K562 (cell line): ENCODE data around the gene RNU11. TPM values are rescaled to one million over a fixed set of nuclear protein-coding genes. Genes with fewer than 3 reads are reported as not detected.
"Not testable (repeated sequence)": the region's sequence is repeated elsewhere in the genome, so short reads cannot be mapped to it uniquely, and the experiment has no call there.

Experiments used
- ATAC-seq: fragments of 200-7000 bp; cut with Tn5 transposase; 3 replicates; pipeline ENCODE4 v1.9.1; 2020; ENCODE audit warnings: moderate library complexity
- BruUV-seq: library from RNA; stranded (reverse); fragments of 400-500 nt; replicated peaks from 2 replicates; lab custom pipeline; 2021; lab: Mats Ljungman, UMichigan
- CTCF ChIA-PET: fragments of 300-600 bp; formaldehyde crosslinking; extraction: SDS; loops from one replicate; lab custom pipeline; 2021; ENCODE audit warnings: low intra/inter-chr PET ratio; lab: Yijun Ruan, JAX
- POLR2A ChIA-PET: fragments of 300-600, 350-650 bp; sonication (Branson Sonifier 250); formaldehyde crosslinking; extraction: SDS; loops from one replicate; lab custom pipeline; 2021; ENCODE audit warnings: antibody characterized with exemption, inconsistent platforms; lab: Yijun Ruan, JAX
- DNase-seq, 4 experiments: peaks; one replicate each; pipeline versions ENCODE4 v3.0.0 to v3.0.0-alpha.2; 2011 to 2018; ENCODE audit warnings: low spot score in 3 of 4, mixed read lengths in 3 of 4; ENCODE audit errors: extremely low read depth in 1 of 4
- FAIRE-seq: peaks from 2 replicates; lab custom pipeline; 2011; peaks lifted over from hg19 to GRCh38; lab: Jason Lieb, UNC
- H2AFZ ChIP-seq: 2 replicates; pipeline ENCODE4 v1.6.0; 2011; ENCODE audit warnings: low read depth, low read length, control low read depth, inconsistent platforms
- H3K27ac ChIP-seq: fragments of 200-600 bp; 3 replicates; pipeline ENCODE4 v1.8.0; 2011; ENCODE audit warnings: low read depth, mild to moderate bottlenecking, control low read depth, inconsistent platforms, low read length, moderate library complexity, mixed read lengths; ENCODE audit errors: extremely low read depth
- H3K27me3 ChIP-seq, 2 experiments: fragments of 300-600 bp in 1 of 2; 2 replicates in 1 of 2; 3 replicates in 1 of 2; pipeline versions ENCODE4 v1.6.0 to v1.8.0; 2011; ENCODE audit warnings: inconsistent platforms in 2 of 2, low read length in 2 of 2, mild to moderate bottlenecking in 1 of 2, mixed read lengths in 1 of 2, moderate library complexity in 1 of 2; ENCODE audit not compliant: control insufficient read depth in 2 of 2, insufficient read depth in 2 of 2
- H3K36me3 ChIP-seq: fragments of 300-600 bp; 3 replicates; pipeline ENCODE4 v1.8.0; 2011; ENCODE audit warnings: mild to moderate bottlenecking, low read length, inconsistent platforms; ENCODE audit not compliant: control insufficient read depth, insufficient read depth
- H3K4me1 ChIP-seq, 2 experiments: fragments of 200-600 bp in 1 of 2; replicated peaks in 1 of 2; 2 replicates in 1 of 2; 3 replicates in 1 of 2; pipeline versions ENCODE4 v1.5.1 to v1.8.0; 2011; ENCODE audit warnings: inconsistent platforms in 2 of 2, low read length in 2 of 2, mild to moderate bottlenecking in 1 of 2, mixed read lengths in 1 of 2, moderate library complexity in 1 of 2; ENCODE audit not compliant: control insufficient read depth in 2 of 2, insufficient read depth in 2 of 2
- H3K4me2 ChIP-seq: 2 replicates; pipeline ENCODE4 v1.6.1; 2011; ENCODE audit warnings: low read length, control low read depth, inconsistent platforms, mixed read lengths; ENCODE audit not compliant: insufficient read depth
- H3K4me3 ChIP-seq: fragments of 200-600 bp; sonication (generic), shearing (Covaris generic); 2 replicates; pipeline ENCODE4 v1.5.1; 2016; ENCODE audit warnings: control low read depth, inconsistent platforms
- H3K79me2 ChIP-seq: fragments of 200-600 bp; 3 replicates; pipeline ENCODE4 v1.8.0; 2011; ENCODE audit warnings: low read length, inconsistent platforms; ENCODE audit not compliant: control insufficient read depth, insufficient read depth
- H3K9ac ChIP-seq, 2 experiments: 2 replicates each; pipeline versions ENCODE4 v1.6.0 to v1.6.1; 2011; ENCODE audit warnings: low read depth in 2 of 2, low read length in 2 of 2, control low read depth in 1 of 2, inconsistent platforms in 1 of 2, mild to moderate bottlenecking in 1 of 2, mixed read lengths in 1 of 2; ENCODE audit not compliant: insufficient read depth in 1 of 2
- H3K9me1 ChIP-seq: one replicate; pipeline ENCODE4 v1.6.0; 2011; ENCODE audit warnings: inconsistent platforms, mild to moderate bottlenecking, low read length, moderate library complexity; ENCODE audit not compliant: control insufficient read depth, insufficient read depth
- H3K9me3 ChIP-seq: replicated peaks from 2 replicates; pipeline ENCODE4 v1.5.1; 2011; ENCODE audit warnings: low read depth, low read length, inconsistent platforms; ENCODE audit not compliant: control insufficient read depth, insufficient read depth
- H4K20me1 ChIP-seq: replicated peaks from 2 replicates; pipeline ENCODE4 v1.6.1; 2011; ENCODE audit warnings: low read length, inconsistent platforms, mixed read lengths; ENCODE audit not compliant: control insufficient read depth, insufficient read depth
- KLF16 ChIP-seq: IDR thresholded peaks from 2 replicates; pipeline ENCODE4 v1.6.1; 2016; ENCODE audit warnings: antibody characterized with exemption
- NFATC3 ChIP-seq: fragments of 450-650 bp; IDR thresholded peaks from 2 replicates; pipeline ENCODE4 v1.6.1; 2017; ENCODE audit warnings: mild to moderate bottlenecking
- RAD21 ChIP-seq, 2 experiments: fragments of 250-450 bp in 1 of 2; fragments of 450-650 bp in 1 of 2; sonication (Bioruptor Pico) in 1 of 2; formaldehyde crosslinking in 1 of 2; IDR thresholded peaks in 1 of 2; conservative IDR thresholded peaks in 1 of 2; 2 replicates each; pipeline versions ENCODE4 v1.4.0 to v1.8.0; 2020 to 2022; ENCODE audit warnings: mild to moderate bottlenecking in 2 of 2, moderate library complexity in 1 of 2
- WGBS: fragments of 100-300 bp; shearing (Covaris generic); methylation state at CpG from one replicate; pipeline ENCODE4 v1.1.6; 2016; ENCODE audit warnings: low coverage, mixed read lengths; ENCODE audit not compliant: insufficient coverage; ENCODE audit errors: missing lambda C conversion rate; 5-methylcytosine and 5-hydroxymethylcytosine counted together
- in situ Hi-C: fragments of 300-500 bp; cut with MboI; formaldehyde crosslinking; loops from 4 replicates; pipeline ENCODE4 v1.15.0; 2018; ENCODE audit warnings: inconsistent platforms, mixed read lengths
- intact Hi-C: fragments of 100-400 bp; cut with micrococcal nuclease; formaldehyde crosslinking; loops from 2 replicates; pipeline ENCODE4 v1.14.2; 2022
- polyA plus RNA-seq, 8 experiments: library from polyadenylated mRNA; depleted of rRNA in 4 of 8; stranded (reverse) in 5 of 8; unstranded in 3 of 8; fragments of >200 nt; fragmentation: Nextera tagmentation in 2 of 8; fragmentation: Illumina TruSeq in 1 of 8; extraction: Ambion mirVana in 2 of 8; extraction: Trizol in 1 of 8; gene quantifications; 2 replicates each; pipeline versions ENCODE4 v1.2.1 to v1.2.3, GENCODE V29; 2011 to 2014; ENCODE audit warnings: inconsistent platforms in 1 of 8, missing spikeins in 1 of 8
- total RNA-seq, 7 experiments: library from RNA; depleted of rRNA in 6 of 7; stranded (reverse); fragments of >200 nt in 6 of 7; fragmentation: Illumina TruSeq in 2 of 7; extraction: Trizol in 2 of 7; gene quantifications; 2 replicates each; pipeline versions ENCODE4 v1.2.1 to v1.2.3, GENCODE V29; 2011 to 2021; ENCODE audit warnings: low replicate concordance in 1 of 7
- TF ChIP-seq, protein P1 (sequence below): IDR thresholded peaks from 3 replicates; pipeline ENCODE4 v1.6.1; 2011; ENCODE audit warnings: borderline replicate concordance, mild to moderate bottlenecking, moderate library complexity; ENCODE audit not compliant: insufficient read length; ENCODE audit errors: extremely low read depth

RNU11 gene
- total and polyA plus RNA-seq, 9 of the 15 experiments (the other 6 are each of a cell fraction or from before 2014, with no cell fraction given) = not detected

DNA sequence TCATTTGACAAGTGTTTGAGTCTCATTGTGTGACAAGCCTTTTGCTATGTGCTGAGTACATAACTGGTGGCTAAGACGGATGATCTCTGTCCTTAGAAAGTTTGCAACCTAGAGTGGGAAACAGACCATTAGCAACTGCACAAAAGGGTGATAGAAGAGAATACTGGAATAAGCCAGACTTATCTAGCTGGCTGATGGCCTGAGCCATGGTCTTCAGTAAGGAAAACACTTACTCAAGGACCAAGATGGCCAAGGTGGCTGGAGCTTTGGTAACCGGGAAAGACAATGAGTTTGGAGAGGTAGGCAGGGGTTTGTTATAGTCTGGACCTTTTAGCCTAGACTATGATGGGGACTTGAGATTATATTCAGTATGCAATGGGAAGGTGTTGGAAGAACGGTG is 3.9 kb upstream of the RNU11 start (continued):
- TF ChIP-seq NFATC3 = no peak
- TF ChIP-seq RAD21 (CRISPR knock-in tag; conservative IDR thresholded peaks at IDR 0.05 in 1 of 2, IDR thresholded peaks at IDR 0.05 in 1 of 2) = no peak
- peak; percentile 62; the same call in 1 of the 2 replicates for TF ChIP-seq KLF16
- TF ChIP-seq, protein P1, sequence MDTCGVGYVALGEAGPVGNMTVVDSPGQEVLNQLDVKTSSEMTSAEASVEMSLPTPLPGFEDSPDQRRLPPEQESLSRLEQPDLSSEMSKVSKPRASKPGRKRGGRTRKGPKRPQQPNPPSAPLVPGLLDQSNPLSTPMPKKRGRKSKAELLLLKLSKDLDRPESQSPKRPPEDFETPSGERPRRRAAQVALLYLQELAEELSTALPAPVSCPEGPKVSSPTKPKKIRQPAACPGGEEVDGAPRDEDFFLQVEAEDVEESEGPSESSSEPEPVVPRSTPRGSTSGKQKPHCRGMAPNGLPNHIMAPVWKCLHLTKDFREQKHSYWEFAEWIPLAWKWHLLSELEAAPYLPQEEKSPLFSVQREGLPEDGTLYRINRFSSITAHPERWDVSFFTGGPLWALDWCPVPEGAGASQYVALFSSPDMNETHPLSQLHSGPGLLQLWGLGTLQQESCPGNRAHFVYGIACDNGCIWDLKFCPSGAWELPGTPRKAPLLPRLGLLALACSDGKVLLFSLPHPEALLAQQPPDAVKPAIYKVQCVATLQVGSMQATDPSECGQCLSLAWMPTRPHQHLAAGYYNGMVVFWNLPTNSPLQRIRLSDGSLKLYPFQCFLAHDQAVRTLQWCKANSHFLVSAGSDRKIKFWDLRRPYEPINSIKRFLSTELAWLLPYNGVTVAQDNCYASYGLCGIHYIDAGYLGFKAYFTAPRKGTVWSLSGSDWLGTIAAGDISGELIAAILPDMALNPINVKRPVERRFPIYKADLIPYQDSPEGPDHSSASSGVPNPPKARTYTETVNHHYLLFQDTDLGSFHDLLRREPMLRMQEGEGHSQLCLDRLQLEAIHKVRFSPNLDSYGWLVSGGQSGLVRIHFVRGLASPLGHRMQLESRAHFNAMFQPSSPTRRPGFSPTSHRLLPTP = no peak

DNA sequence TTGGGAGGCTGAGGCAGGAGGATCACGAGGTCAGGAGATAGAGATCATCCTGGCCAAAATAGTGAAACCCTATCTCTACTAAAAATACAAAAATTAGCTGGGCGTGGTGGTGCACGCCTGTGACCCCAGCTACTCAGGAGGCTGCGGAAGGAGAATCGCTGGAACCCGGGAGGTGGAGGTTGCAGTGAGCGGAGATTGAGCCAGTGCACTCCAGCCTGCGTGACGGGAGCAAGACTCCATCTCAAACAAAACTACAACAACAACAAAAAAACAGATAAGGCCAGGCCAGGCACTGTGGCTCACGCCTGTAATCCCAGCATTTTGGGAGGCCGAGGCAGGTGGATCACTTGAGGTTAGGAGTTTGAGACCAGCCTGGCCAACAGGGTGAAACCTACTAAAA is 3.0 kb upstream of the RNU11 start:
- H3K4me2 ChIP-seq, DNase-seq, ATAC-seq, H3K4me3 ChIP-seq, H4K20me1 ChIP-seq, H2AFZ ChIP-seq, H3K9me3 ChIP-seq, BruUV-seq, H3K36me3 ChIP-seq, H3K9ac ChIP-seq, FAIRE-seq, CTCF ChIA-PET, H3K9me1 ChIP-seq, H3K27ac ChIP-seq, H3K27me3 ChIP-seq: not testable (repeated sequence)
- in situ Hi-C loops (loop anchor here (5.0 kb wide), 1 partner anchor 222 kb away; no protein-coding TSS in a partner anchor), intact Hi-C loops (loop anchor here (5.0 to 10.0 kb wide), 3 partner anchors 411 to 557 kb away; partner anchors contain the start of genes ATP5IF1, DNAJC8 and SRSF4)
- H3K4me1 ChIP-seq = peaks cover 37 to 40% of the 10 kb centered on the region in 2 experiments; a peak in 4 of 5 replicates
- WGBS = 69% methylated on average over 11 of the region's 11 CpGs
- H3K79me2 ChIP-seq = peaks cover 44% of the 10 kb centered on the region
- POLR2A ChIA-PET = interaction anchor here (0.5 to 5.8 kb wide), 5 partner anchors 23 to 239 kb away, joined by 3 to 66 read pairs (median 4); partner anchors contain the start of gene GMEB1
